K562 (cell line): ENCODE results near the gene CFAP90. TPM values are rescaled to one million over a fixed set of nuclear protein-coding genes. Genes with fewer than 3 reads are reported as not detected.

Source experiments
- ATAC-seq: fragments of 200-7000 bp; cut with Tn5 transposase; 3 replicates; pipeline ENCODE4 v1.9.1; 2020; ENCODE audit warnings: moderate library complexity
- BruUV-seq: library from RNA; stranded (reverse); fragments of 400-500 nt; replicated peaks from 2 replicates; lab custom pipeline; 2021; lab: Mats Ljungman, UMichigan
- CTCF ChIA-PET: fragments of 300-600 bp; formaldehyde crosslinking; extraction: SDS; loops from one replicate; lab custom pipeline; 2021; ENCODE audit warnings: low intra/inter-chr PET ratio; lab: Yijun Ruan, JAX
- POLR2A ChIA-PET: fragments of 300-600, 350-650 bp; sonication (Branson Sonifier 250); formaldehyde crosslinking; extraction: SDS; loops from one replicate; lab custom pipeline; 2021; ENCODE audit warnings: antibody characterized with exemption, inconsistent platforms; lab: Yijun Ruan, JAX
- DNase-seq, 4 experiments: peaks; one replicate each; pipeline versions ENCODE4 v3.0.0 to v3.0.0-alpha.2; 2011 to 2018; ENCODE audit warnings: low spot score in 3 of 4, mixed read lengths in 3 of 4; ENCODE audit errors: extremely low read depth in 1 of 4
- FAIRE-seq: peaks from 2 replicates; lab custom pipeline; 2011; peaks lifted over from hg19 to GRCh38; lab: Jason Lieb, UNC
- H2AFZ ChIP-seq: 2 replicates; pipeline ENCODE4 v1.6.0; 2011; ENCODE audit warnings: low read depth, low read length, control low read depth, inconsistent platforms
- H3K27ac ChIP-seq: fragments of 200-600 bp; 3 replicates; pipeline ENCODE4 v1.8.0; 2011; ENCODE audit warnings: low read depth, mild to moderate bottlenecking, control low read depth, inconsistent platforms, low read length, moderate library complexity, mixed read lengths; ENCODE audit errors: extremely low read depth
- H3K27me3 ChIP-seq, 2 experiments: fragments of 300-600 bp in 1 of 2; 2 replicates in 1 of 2; 3 replicates in 1 of 2; pipeline versions ENCODE4 v1.6.0 to v1.8.0; 2011; ENCODE audit warnings: inconsistent platforms in 2 of 2, low read length in 2 of 2, mild to moderate bottlenecking in 1 of 2, mixed read lengths in 1 of 2, moderate library complexity in 1 of 2; ENCODE audit not compliant: control insufficient read depth in 2 of 2, insufficient read depth in 2 of 2
- H3K36me3 ChIP-seq: fragments of 300-600 bp; 3 replicates; pipeline ENCODE4 v1.8.0; 2011; ENCODE audit warnings: mild to moderate bottlenecking, low read length, inconsistent platforms; ENCODE audit not compliant: control insufficient read depth, insufficient read depth
- H3K4me1 ChIP-seq, 2 experiments: fragments of 200-600 bp in 1 of 2; replicated peaks in 1 of 2; 2 replicates in 1 of 2; 3 replicates in 1 of 2; pipeline versions ENCODE4 v1.5.1 to v1.8.0; 2011; ENCODE audit warnings: inconsistent platforms in 2 of 2, low read length in 2 of 2, mild to moderate bottlenecking in 1 of 2, mixed read lengths in 1 of 2, moderate library complexity in 1 of 2; ENCODE audit not compliant: control insufficient read depth in 2 of 2, insufficient read depth in 2 of 2
- H3K4me2 ChIP-seq: 2 replicates; pipeline ENCODE4 v1.6.1; 2011; ENCODE audit warnings: low read length, control low read depth, inconsistent platforms, mixed read lengths; ENCODE audit not compliant: insufficient read depth
- H3K4me3 ChIP-seq: fragments of 200-600 bp; sonication (generic), shearing (Covaris generic); 2 replicates; pipeline ENCODE4 v1.5.1; 2016; ENCODE audit warnings: control low read depth, inconsistent platforms
- H3K79me2 ChIP-seq: fragments of 200-600 bp; 3 replicates; pipeline ENCODE4 v1.8.0; 2011; ENCODE audit warnings: low read length, inconsistent platforms; ENCODE audit not compliant: control insufficient read depth, insufficient read depth
- H3K9ac ChIP-seq, 2 experiments: 2 replicates each; pipeline versions ENCODE4 v1.6.0 to v1.6.1; 2011; ENCODE audit warnings: low read depth in 2 of 2, low read length in 2 of 2, control low read depth in 1 of 2, inconsistent platforms in 1 of 2, mild to moderate bottlenecking in 1 of 2, mixed read lengths in 1 of 2; ENCODE audit not compliant: insufficient read depth in 1 of 2
- H3K9me1 ChIP-seq: one replicate; pipeline ENCODE4 v1.6.0; 2011; ENCODE audit warnings: inconsistent platforms, mild to moderate bottlenecking, low read length, moderate library complexity; ENCODE audit not compliant: control insufficient read depth, insufficient read depth
- H3K9me3 ChIP-seq: replicated peaks from 2 replicates; pipeline ENCODE4 v1.5.1; 2011; ENCODE audit warnings: low read depth, low read length, inconsistent platforms; ENCODE audit not compliant: control insufficient read depth, insufficient read depth
- H4K20me1 ChIP-seq: replicated peaks from 2 replicates; pipeline ENCODE4 v1.6.1; 2011; ENCODE audit warnings: low read length, inconsistent platforms, mixed read lengths; ENCODE audit not compliant: control insufficient read depth, insufficient read depth
- CAMTA2 ChIP-seq: fragments of 250-450 bp; sonication (Bioruptor Pico); conservative IDR thresholded peaks from 2 replicates; pipeline ENCODE4 v1.5.1; 2022
- CBFA2T3 ChIP-seq: fragments of 450-650 bp; IDR thresholded peaks from 2 replicates; pipeline ENCODE4 v1.6.1; 2017
- DIDO1 ChIP-seq: fragments of 450-650 bp; IDR thresholded peaks from 2 replicates; pipeline ENCODE4 v1.6.1; 2016; ENCODE audit warnings: low read depth, missing biosample characterization, missing genetic modification characterization
- HIVEP1 ChIP-seq: fragments of 250-450 bp; sonication (Bioruptor Pico); IDR thresholded peaks from 2 replicates; pipeline ENCODE4 v1.4.0; 2020; ENCODE audit warnings: mild to moderate bottlenecking
- PHTF2 ChIP-seq: fragments of 250-450 bp; sonication (Bioruptor Pico); IDR thresholded peaks from 2 replicates; pipeline ENCODE4 v1.5.0; 2021; ENCODE audit warnings: mild to moderate bottlenecking
- POLR2A ChIP-seq: fragments of 450-650 bp; conservative IDR thresholded peaks from 2 replicates; pipeline ENCODE4 v1.6.1; 2016
- RCOR1 ChIP-seq, 2 experiments: IDR thresholded peaks; 2 replicates each; pipeline ENCODE4 v1.6.1; 2012; ENCODE audit warnings: low read depth in 2 of 2, low read length in 2 of 2, borderline replicate concordance in 1 of 2, improper control_type of control experiment in 1 of 2
- SMAD2 ChIP-seq: fragments of 150-350 bp; IDR thresholded peaks from 2 replicates; pipeline ENCODE4 v1.6.1; 2014; ENCODE audit warnings: low read depth, mild to moderate bottlenecking, low read length
- TOE1 ChIP-seq, 2 experiments: fragments of 450-650 bp in 1 of 2; sonication (generic) in 1 of 2; formaldehyde crosslinking in 1 of 2; IDR thresholded peaks; 2 replicates each; pipeline versions ENCODE4 v1.7.1 to v1.8.0; 2016 to 2022; ENCODE audit warnings: borderline replicate concordance in 2 of 2, mild to moderate bottlenecking in 2 of 2, antibody characterized with exemption in 1 of 2, inconsistent platforms in 1 of 2, low read depth in 1 of 2, missing genetic modification reagents in 1 of 2, moderate library complexity in 1 of 2
- ZKSCAN8 ChIP-seq: fragments of 200-800 bp; sonication (Bioruptor generic); IDR thresholded peaks from 2 replicates; pipeline ENCODE4 v1.6.1; 2016; ENCODE audit warnings: missing genetic modification characterization, missing compliant biosample characterization
- ZNF583 ChIP-seq: fragments of 250-450 bp; sonication (Bioruptor Pico); IDR thresholded peaks from 2 replicates; pipeline ENCODE4 v1.4.0; 2020
- WGBS: fragments of 100-300 bp; shearing (Covaris generic); methylation state at CpG from one replicate; pipeline ENCODE4 v1.1.6; 2016; ENCODE audit warnings: low coverage, mixed read lengths; ENCODE audit not compliant: insufficient coverage; ENCODE audit errors: missing lambda C conversion rate; 5-methylcytosine and 5-hydroxymethylcytosine counted together
- in situ Hi-C: fragments of 300-500 bp; cut with MboI; formaldehyde crosslinking; loops from 4 replicates; pipeline ENCODE4 v1.15.0; 2018; ENCODE audit warnings: inconsistent platforms, mixed read lengths
- intact Hi-C: fragments of 100-400 bp; cut with micrococcal nuclease; formaldehyde crosslinking; loops from 2 replicates; pipeline ENCODE4 v1.14.2; 2022
- polyA plus RNA-seq, 8 experiments: library from polyadenylated mRNA; depleted of rRNA in 4 of 8; stranded (reverse) in 5 of 8; unstranded in 3 of 8; fragments of >200 nt; fragmentation: Nextera tagmentation in 2 of 8; fragmentation: Illumina TruSeq in 1 of 8; extraction: Ambion mirVana in 2 of 8; extraction: Trizol in 1 of 8; gene quantifications; 2 replicates each; pipeline versions ENCODE4 v1.2.1 to v1.2.3, GENCODE V29; 2011 to 2014; ENCODE audit warnings: inconsistent platforms in 1 of 8, missing spikeins in 1 of 8
- total RNA-seq, 7 experiments: library from RNA; depleted of rRNA in 6 of 7; stranded (reverse); fragments of >200 nt in 6 of 7; fragmentation: Illumina TruSeq in 2 of 7; extraction: Trizol in 2 of 7; gene quantifications; 2 replicates each; pipeline versions ENCODE4 v1.2.1 to v1.2.3, GENCODE V29; 2011 to 2021; ENCODE audit warnings: low replicate concordance in 1 of 7
- TF ChIP-seq, protein P1 (sequence below): fragments of 450-650 bp; IDR thresholded peaks from 2 replicates; pipeline ENCODE4 v1.6.1; 2016; ENCODE audit warnings: low read depth

CFAP90 gene
- total and polyA plus RNA-seq, 9 of the 15 experiments (the other 6 are each of a cell fraction or from before 2014, with no cell fraction given), result not detected

DNA sequence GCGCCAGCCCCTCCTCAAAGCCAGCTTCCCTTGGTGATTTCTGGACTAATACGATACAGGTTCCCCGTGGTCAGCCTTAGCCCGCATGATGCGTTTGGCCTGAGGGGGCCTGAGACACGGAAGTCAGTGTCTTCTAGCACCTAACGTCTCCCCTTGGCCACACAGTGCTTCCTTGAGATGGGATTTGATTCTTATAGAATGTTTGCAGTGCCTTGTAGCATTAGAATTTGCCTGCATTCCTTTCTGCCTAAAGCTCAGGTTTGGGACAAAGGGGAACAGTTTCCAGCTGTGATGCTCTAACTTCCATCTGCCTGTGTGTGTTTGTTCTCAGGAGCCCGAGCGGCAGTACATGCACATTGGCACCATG is 34.4 kb downstream of the CFAP90 start (continued):
- no peak for TF ChIP-seq SMAD2

DNA sequence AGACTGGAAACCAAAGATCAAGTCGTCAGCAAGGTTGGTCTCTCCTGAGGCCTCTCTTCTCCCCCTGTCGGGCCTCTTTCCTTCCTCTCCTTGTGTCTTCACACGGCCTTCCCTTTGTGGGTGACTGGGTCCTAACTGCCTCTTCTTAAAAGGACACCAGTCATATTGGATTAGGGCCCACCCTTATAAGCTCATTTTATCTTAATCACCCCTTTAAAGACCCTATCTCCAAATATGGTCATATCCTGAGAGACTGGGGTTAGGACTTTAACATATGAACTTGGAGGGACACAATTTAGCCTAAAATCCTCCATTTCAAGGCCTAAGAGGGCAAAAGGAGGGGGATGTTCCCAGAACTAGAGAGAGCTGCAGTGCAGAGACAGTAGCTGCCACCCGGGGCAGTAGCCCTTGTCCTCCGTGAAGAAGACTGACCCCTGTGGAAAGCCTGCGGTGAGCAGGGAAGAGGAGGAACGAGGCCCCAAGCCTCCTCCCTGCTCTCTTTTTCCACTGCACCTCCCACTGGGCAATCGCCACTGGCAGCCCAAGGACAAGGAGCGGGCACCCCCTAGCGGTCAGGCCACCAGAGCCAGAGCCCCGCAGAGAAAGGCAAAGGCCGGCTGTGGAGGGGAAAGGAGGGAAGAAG is 34.9 kb downstream of the CFAP90 start:
- FAIRE-seq (peak; percentile 80), DNase-seq (peak; percentile 86 to 90 (median 86)), ATAC-seq (peak; percentile 99)
- Histone ChIP-seq H4K20me1 (no peaks in the 10 kb centered on the region), H2AFZ (0 out of 2 replicates have a peak overlapping the region, but pooled peaks have one; percentile 25), H3K4me2 (no peak overlapping the region), H3K9ac (no peak overlapping the region), H3K36me3 (no peaks in the 10 kb centered on the region), H3K27ac (no peak overlapping the region), H3K27me3 (peaks cover 15 to 38% of the 10 kb centered on the region in 2 experiments), H3K9me3 (no peaks in the 10 kb centered on the region), H3K9me1 (no peaks in the 10 kb centered on the region), H3K4me1 (peaks cover 2 to 4% of the 10 kb centered on the region in 2 experiments; a peak in 1 of 5 replicates), H3K79me2 (no peaks in the 10 kb centered on the region), H3K4me3 (no peak overlapping the region)
- under 1% methylated on average over 12 of the region's 12 CpGs for WGBS
- intact Hi-C loops, result loop anchor here (1.0 to 5.0 kb wide), 4 partner anchors 41 to 1049 kb away; no protein-coding TSS in a partner anchor
- in situ Hi-C loops, result no loop called here
- ChIA-PET CTCF (interaction anchor here (0.9 to 2.1 kb wide), 2 partner anchors 41 to 555 kb away, joined by 3 to 7 read pairs; no protein-coding TSS in a partner anchor), POLR2A (interaction anchor here (0.7 kb wide), 1 partner anchor 880 kb away, joined by 3 read pairs; no protein-coding TSS in a partner anchor)
- no TSS peak for BruUV-seq
- TF ChIP-seq CBFA2T3, result no peak
- TF ChIP-seq, protein P1, sequence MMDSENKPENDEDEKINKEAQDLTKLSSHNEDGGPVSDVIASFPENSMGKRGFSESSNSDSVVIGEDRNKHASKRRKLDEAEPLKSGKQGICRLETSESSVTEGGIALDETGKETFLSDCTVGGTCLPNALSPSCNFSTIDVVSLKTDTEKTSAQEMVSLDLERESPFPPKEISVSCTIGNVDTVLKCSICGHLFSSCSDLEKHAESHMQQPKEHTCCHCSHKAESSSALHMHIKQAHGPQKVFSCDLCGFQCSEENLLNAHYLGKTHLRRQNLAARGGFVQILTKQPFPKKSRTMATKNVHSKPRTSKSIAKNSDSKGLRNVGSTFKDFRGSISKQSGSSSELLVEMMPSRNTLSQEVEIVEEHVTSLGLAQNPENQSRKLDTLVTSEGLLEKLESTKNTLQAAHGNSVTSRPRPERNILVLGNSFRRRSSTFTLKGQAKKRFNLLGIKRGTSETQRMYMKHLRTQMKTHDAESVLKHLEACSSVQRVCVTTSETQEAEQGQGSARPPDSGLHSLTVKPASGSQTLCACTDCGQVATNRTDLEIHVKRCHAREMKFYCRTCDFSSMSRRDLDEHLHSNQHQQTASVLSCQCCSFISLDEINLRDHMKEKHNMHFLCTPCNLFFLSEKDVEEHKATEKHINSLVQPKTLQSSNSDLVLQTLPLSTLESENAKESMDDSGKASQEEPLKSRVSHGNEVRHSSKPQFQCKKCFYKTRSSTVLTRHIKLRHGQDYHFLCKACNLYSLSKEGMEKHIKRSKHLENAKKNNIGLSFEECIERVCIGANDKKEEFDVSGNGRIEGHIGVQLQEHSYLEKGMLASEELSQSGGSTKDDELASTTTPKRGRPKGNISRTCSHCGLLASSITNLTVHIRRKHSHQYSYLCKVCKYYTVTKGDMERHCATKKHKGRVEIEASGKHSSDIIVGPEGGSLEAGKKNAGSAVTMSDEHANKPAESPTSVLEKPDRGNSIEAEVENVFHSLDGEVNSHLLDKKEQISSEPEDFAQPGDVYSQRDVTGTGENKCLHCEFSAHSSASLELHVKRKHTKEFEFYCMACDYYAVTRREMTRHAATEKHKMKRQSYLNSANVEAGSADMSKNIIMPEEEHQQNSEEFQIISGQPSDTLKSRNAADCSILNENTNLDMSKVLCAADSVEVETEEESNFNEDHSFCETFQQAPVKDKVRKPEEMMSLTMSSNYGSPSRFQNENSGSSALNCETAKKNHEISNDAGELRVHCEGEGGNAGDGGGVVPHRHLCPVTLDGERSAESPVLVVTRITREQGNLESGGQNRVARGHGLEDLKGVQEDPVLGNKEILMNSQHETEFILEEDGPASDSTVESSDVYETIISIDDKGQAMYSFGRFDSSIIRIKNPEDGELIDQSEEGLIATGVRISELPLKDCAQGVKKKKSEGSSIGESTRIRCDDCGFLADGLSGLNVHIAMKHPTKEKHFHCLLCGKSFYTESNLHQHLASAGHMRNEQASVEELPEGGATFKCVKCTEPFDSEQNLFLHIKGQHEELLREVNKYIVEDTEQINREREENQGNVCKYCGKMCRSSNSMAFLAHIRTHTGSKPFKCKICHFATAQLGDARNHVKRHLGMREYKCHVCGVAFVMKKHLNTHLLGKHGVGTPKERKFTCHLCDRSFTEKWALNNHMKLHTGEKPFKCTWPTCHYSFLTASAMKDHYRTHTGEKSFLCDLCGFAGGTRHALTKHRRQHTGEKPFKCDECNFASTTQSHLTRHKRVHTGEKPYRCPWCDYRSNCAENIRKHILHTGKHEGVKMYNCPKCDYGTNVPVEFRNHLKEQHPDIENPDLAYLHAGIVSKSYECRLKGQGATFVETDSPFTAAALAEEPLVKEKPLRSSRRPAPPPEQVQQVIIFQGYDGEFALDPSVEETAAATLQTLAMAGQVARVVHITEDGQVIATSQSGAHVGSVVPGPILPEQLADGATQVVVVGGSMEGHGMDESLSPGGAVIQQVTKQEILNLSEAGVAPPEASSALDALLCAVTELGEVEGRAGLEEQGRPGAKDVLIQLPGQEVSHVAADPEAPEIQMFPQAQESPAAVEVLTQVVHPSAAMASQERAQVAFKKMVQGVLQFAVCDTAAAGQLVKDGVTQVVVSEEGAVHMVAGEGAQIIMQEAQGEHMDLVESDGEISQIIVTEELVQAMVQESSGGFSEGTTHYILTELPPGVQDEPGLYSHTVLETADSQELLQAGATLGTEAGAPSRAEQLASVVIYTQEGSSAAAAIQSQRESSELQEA, result no peak
- TF ChIP-seq CAMTA2, result no peak
- TF ChIP-seq HIVEP1 (CRISPR knock-in tag), result no peak
- TF ChIP-seq RCOR1 (IDR thresholded peaks at IDR 0.05; ENCODE audit: borderline replicate concordance in 1 of 2, low read depth in 2 of 2, low read length in 2 of 2), result peak in 1 of 2 experiments; percentile 38; a peak in 1 of 4 replicates
- no peak for TF ChIP-seq ZNF583 (CRISPR knock-in tag)
- no peak for TF ChIP-seq ZKSCAN8
- TF ChIP-seq TOE1 (IDR thresholded peaks at IDR 0.05; ENCODE audit: borderline replicate concordance), result no peak
- no peak for TF ChIP-seq TOE1 (CRISPR knock-in tag; IDR thresholded peaks at IDR 0.05; ENCODE audit: borderline replicate concordance, low read depth)
- TF ChIP-seq POLR2A, result no peak
- TF ChIP-seq PHTF2 (CRISPR knock-in tag), result no peak
- no peak for TF ChIP-seq DIDO1 (tag)
